Right ventricle myocardium superior (tissue), 1 donor: ENCODE results near the gene LAMB4. TPM values are rescaled to one million over a fixed set of nuclear protein-coding genes. Genes with fewer than 3 reads are reported as not detected.
A peak's percentile ranks its signal among the peaks of the same experiment; 100 is the strongest.
"Not testable (repeated sequence)": the region's sequence is repeated elsewhere in the genome, so short reads cannot be mapped to it uniquely, and the experiment has no call there.

ENCODE experiments used
- ATAC-seq: fragments of 200-7000 bp; cut with Tn5 transposase; one replicate; pipeline ENCODE4 v1.9.1; 2020; ENCODE audit warnings: mild to moderate bottlenecking; ENCODE audit not compliant: poor library complexity
- DNase-seq: peaks from one replicate; pipeline ENCODE4 v3.0.0-alpha.2; 2020
- intact Hi-C: fragments of 100-400 bp; cut with DNase I; formaldehyde crosslinking; loops from one replicate; pipeline ENCODE4 v1.11.2; 2022
- total RNA-seq: library from RNA; stranded (reverse); fragmentation: NEBNext Ultra II Directional; extraction: Animal tissue kit (Norgen Biotek cat#: 25700); gene quantifications from one replicate; pipeline ENCODE4 v1.2.1, GENCODE V29; 2021
- donor health status: DM: no; HTN: yes; CAD: no; lungs with severe emphysema.

Gene LAMB4
- total RNA-seq, 1 donor from 2014 or later = 0.30 TPM

- no peak for ATAC-seq
- intact Hi-C loops = no loop called here
Measured at GRCh38 chr7:108033776-108034497, 96.2 kb downstream of the LAMB4 start.

GRCh38 chr7:108033309-108033708, 96.9 kb downstream of the LAMB4 start:
- DNase-seq, intact Hi-C loops, ATAC-seq: not testable (repeated sequence)

More at GRCh38 chr7:108033776-108034497, 96.2 kb downstream of the LAMB4 start:
- DNase-seq = no peak

GRCh38 chr7:108030516-108030915, 99.6 kb downstream of the LAMB4 start:
- no peak for ATAC-seq

GRCh38 chr7:108029034-108029433, 101.1 kb downstream of the LAMB4 start:
- DNase-seq (no peak), ATAC-seq (no peak)
- intact Hi-C loops = no loop called here

More at GRCh38 chr7:108030516-108030915, 99.6 kb downstream of the LAMB4 start:
- intact Hi-C loops = no loop called here
- no peak for DNase-seq

GRCh38 chr7:108028111-108028510, 102.0 kb downstream of the LAMB4 start:
- ATAC-seq (no peak), DNase-seq (no peak)
- intact Hi-C loops = no loop called here

GRCh38 chr7:108027239-108027638, 102.9 kb downstream of the LAMB4 start:
- ATAC-seq (no peak), DNase-seq (no peak)
- intact Hi-C loops = no loop called here

GRCh38 chr7:108026647-108027046, 103.5 kb downstream of the LAMB4 start:
- DNase-seq (no peak), ATAC-seq (no peak)
- intact Hi-C loops = no loop called here

GRCh38 chr7:108026116-108026515, 104.0 kb downstream of the LAMB4 start:
- DNase-seq (no peak), ATAC-seq (no peak)
- intact Hi-C loops = no loop called here

GRCh38 chr7:108024538-108024937, 105.6 kb downstream of the LAMB4 start:
- no peak for DNase-seq
- no peak for ATAC-seq
- intact Hi-C loops = no loop called here

GRCh38 chr7:108020585-108020984, 109.6 kb downstream of the LAMB4 start:
- no peak for ATAC-seq
- intact Hi-C loops = no loop called here

GRCh38 chr7:108018668-108019067, 111.5 kb downstream of the LAMB4 start:
- DNase-seq = no peak
- ATAC-seq = no peak
- intact Hi-C loops = no loop called here

More at GRCh38 chr7:108020585-108020984, 109.6 kb downstream of the LAMB4 start:
- DNase-seq = no peak

- ATAC-seq = peak; percentile 25
Measured at GRCh38 chr7:108017776-108018151, 112.4 kb downstream of the LAMB4 start.

GRCh38 chr7:108016841-108017775, 113.1 kb downstream of the LAMB4 start:
- no peak for DNase-seq
- intact Hi-C loops = no loop called here
- peak; percentile 69 for ATAC-seq

More at GRCh38 chr7:108017776-108018151, 112.4 kb downstream of the LAMB4 start:
- no peak for DNase-seq
- intact Hi-C loops = no loop called here

- intact Hi-C loops = no loop called here
- no peak for DNase-seq
- ATAC-seq = no peak
Measured at GRCh38 chr7:108015740-108016139, 114.4 kb downstream of the LAMB4 start.

- no peak for ATAC-seq
- DNase-seq = no peak
- intact Hi-C loops = no loop called here
Measured at GRCh38 chr7:108014747-108015682, 115.1 kb downstream of the LAMB4 start.

- ATAC-seq = no peak
- no peak for DNase-seq
- intact Hi-C loops = no loop called here
Measured at GRCh38 chr7:108014215-108014614, 115.9 kb downstream of the LAMB4 start.

GRCh38 chr7:108012499-108013430, 117.4 kb downstream of the LAMB4 start:
- ATAC-seq (peak; percentile 55), DNase-seq (no peak)
- intact Hi-C loops = no loop called here

- ATAC-seq (peak; percentile 18), DNase-seq (no peak)
- intact Hi-C loops = no loop called here
Measured at GRCh38 chr7:108010377-108010776, 119.8 kb downstream of the LAMB4 start.
